HepG2 (cell line): ENCODE measurements around the gene CD40.

ENCODE experiments used
- CAMTA2 ChIP-seq: sonication (generic); formaldehyde crosslinking; IDR thresholded peaks from 2 replicates; pipeline ENCODE4 v1.4.0; 2020; ENCODE audit warnings: mild to moderate bottlenecking, missing genetic modification reagents, borderline replicate concordance
- GATAD2A ChIP-seq: IDR thresholded peaks from 2 replicates; pipeline ENCODE4 v1.6.1; 2016
- GZF1 ChIP-seq: sonication (generic); formaldehyde crosslinking; IDR thresholded peaks from 2 replicates; pipeline ENCODE4 v1.5.1; 2020; ENCODE audit warnings: mild to moderate bottlenecking, missing genetic modification reagents
- KLF6 ChIP-seq: IDR thresholded peaks from 2 replicates; pipeline ENCODE4 v1.8.0; 2016; ENCODE audit warnings: missing biosample characterization, missing genetic modification reagents
- MBD4 ChIP-seq: IDR thresholded peaks from 2 replicates; pipeline ENCODE4 v1.6.1; 2012; ENCODE audit warnings: low read length, inconsistent platforms, borderline replicate concordance
- PHB2 ChIP-seq: fragments of 450-650 bp; IDR thresholded peaks from 2 replicates; pipeline ENCODE4 v1.6.1; 2018; ENCODE audit not compliant: partially characterized antibody
- RAD21 ChIP-seq: fragments of 450-650 bp; formaldehyde crosslinking; IDR thresholded peaks from 2 replicates; pipeline ENCODE4 v1.5.0; 2020; ENCODE audit warnings: mild to moderate bottlenecking
- RNF219 ChIP-seq: sonication (generic); formaldehyde crosslinking; IDR thresholded peaks from 2 replicates; pipeline ENCODE4 v1.5.0; 2020; ENCODE audit warnings: mild to moderate bottlenecking, missing genetic modification reagents
- SIN3A ChIP-seq: IDR thresholded peaks from 2 replicates; pipeline ENCODE4 v1.6.1; 2011; ENCODE audit warnings: low read depth, mild to moderate bottlenecking, control low read depth, low read length, borderline replicate concordance
- ZFP36 ChIP-seq: fragments of 150-350 bp; IDR thresholded peaks from 2 replicates; pipeline ENCODE4 v1.6.1; 2018; ENCODE audit warnings: borderline replicate concordance, low read length, low read depth; ENCODE audit not compliant: partially characterized antibody
- ZNF891 ChIP-seq: sonication (generic); formaldehyde crosslinking; IDR thresholded peaks from 2 replicates; pipeline ENCODE4 v1.5.0; 2020; ENCODE audit warnings: mild to moderate bottlenecking, missing genetic modification reagents
- TF ChIP-seq, protein P1 (sequence below): sonication (generic); formaldehyde crosslinking; IDR thresholded peaks from 2 replicates; pipeline ENCODE4 v1.5.0; 2020; ENCODE audit warnings: mild to moderate bottlenecking, missing genetic modification reagents, moderate library complexity
- TF ChIP-seq, protein P2 (sequence below): sonication (generic); formaldehyde crosslinking; IDR thresholded peaks from 2 replicates; pipeline ENCODE4 v1.5.0; 2020; ENCODE audit warnings: missing genetic modification reagents

DNA sequence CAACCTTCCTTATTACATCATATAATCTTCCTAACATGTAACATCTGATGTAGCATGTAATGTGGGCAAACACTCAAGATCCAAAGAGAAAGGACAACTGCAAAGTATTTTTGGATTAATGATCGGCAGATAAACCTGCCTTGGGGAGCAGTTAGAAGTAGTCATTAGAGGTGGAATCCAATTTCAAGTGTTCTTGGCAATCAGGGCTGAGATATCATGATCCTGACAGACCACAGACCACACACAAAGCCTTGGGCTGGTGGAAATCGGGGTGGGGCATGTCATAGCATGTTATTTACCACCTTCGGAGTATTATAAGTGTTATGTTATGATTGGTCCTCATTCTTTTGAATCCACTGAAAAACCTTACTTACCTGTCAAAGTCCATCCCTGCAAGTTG lies 44.7 kb upstream of the CD40 start:
- TF ChIP-seq RNF219, result no peak
- TF ChIP-seq, protein P1, sequence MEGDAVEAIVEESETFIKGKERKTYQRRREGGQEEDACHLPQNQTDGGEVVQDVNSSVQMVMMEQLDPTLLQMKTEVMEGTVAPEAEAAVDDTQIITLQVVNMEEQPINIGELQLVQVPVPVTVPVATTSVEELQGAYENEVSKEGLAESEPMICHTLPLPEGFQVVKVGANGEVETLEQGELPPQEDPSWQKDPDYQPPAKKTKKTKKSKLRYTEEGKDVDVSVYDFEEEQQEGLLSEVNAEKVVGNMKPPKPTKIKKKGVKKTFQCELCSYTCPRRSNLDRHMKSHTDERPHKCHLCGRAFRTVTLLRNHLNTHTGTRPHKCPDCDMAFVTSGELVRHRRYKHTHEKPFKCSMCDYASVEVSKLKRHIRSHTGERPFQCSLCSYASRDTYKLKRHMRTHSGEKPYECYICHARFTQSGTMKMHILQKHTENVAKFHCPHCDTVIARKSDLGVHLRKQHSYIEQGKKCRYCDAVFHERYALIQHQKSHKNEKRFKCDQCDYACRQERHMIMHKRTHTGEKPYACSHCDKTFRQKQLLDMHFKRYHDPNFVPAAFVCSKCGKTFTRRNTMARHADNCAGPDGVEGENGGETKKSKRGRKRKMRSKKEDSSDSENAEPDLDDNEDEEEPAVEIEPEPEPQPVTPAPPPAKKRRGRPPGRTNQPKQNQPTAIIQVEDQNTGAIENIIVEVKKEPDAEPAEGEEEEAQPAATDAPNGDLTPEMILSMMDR (CRISPR knock-in tag), result no peak
- TF ChIP-seq GATAD2A (CRISPR knock-in tag), result no peak
- TF ChIP-seq ZFP36, result no peak
- no peak for TF ChIP-seq PHB2
- no peak for TF ChIP-seq ZNF891 (CRISPR knock-in tag)
- TF ChIP-seq GZF1 (CRISPR knock-in tag), result no peak
- TF ChIP-seq SIN3A, result no peak
- no peak for TF ChIP-seq MBD4
- TF ChIP-seq, protein P2, sequence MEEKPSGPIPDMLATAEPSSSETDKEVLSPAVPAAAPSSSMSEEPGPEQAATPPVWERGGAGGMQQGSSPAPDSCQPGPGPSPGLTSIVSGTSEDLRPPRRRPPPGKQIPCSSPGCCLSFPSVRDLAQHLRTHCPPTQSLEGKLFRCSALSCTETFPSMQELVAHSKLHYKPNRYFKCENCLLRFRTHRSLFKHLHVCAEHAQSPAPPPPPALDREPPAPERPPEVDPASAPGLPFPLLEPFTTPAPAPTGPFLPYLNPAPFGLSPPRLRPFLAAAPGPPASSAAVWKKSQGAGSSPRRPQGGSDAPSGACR, result no peak
- TF ChIP-seq CAMTA2 (CRISPR knock-in tag), result no peak
- TF ChIP-seq RAD21 (CRISPR knock-in tag), result no peak
- TF ChIP-seq KLF6 (CRISPR knock-in tag), result no peak
